ENCODE measurements around the gene PDP2. TPM values are rescaled to one million over a fixed set of nuclear protein-coding genes. Genes with fewer than 3 reads are reported as not detected.

Gene PDP2, protein sequence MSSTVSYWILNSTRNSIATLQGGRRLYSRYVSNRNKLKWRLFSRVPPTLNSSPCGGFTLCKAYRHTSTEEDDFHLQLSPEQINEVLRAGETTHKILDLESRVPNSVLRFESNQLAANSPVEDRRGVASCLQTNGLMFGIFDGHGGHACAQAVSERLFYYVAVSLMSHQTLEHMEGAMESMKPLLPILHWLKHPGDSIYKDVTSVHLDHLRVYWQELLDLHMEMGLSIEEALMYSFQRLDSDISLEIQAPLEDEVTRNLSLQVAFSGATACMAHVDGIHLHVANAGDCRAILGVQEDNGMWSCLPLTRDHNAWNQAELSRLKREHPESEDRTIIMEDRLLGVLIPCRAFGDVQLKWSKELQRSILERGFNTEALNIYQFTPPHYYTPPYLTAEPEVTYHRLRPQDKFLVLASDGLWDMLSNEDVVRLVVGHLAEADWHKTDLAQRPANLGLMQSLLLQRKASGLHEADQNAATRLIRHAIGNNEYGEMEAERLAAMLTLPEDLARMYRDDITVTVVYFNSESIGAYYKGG
- total RNA-seq, result 10 to 100 TPM; 31.8 TPM

DNA sequence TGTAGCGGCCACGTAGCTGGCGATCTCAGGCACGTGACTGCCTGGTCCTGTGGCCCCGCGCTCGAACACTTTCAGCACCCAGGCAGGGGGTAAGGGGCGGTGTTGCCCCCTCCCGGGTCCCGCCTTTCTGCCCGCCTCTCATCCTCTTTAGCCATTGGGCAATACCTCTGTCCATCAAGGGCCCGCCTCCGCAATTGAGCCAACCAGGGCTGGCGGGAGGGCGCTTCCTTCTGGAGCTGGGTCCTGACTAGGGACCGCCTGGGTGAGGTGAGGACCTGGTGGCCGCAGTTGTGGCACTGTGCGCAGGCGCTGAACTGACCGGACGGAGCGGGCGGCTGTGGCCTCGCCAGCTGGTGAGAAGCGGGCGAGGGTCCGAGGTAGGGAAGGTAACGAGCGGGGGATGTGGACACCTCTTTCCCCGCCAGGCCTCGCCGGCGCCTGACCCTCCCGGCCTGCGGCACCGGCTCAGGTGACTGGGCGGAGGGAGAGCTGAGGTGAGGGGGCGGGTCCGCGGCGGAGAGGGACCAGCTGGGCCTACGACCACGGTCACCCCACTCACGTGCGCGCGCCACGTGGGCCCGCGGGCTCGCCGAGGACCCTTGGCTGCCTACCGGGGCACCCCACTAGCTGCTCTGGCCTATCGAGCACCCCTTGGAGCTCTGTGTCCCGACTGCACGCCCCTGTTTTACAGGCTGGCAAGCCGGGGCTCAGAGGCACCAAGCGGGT is at the start of gene PDP2:
Gene PDP2, plus strand, starts transcription at position 228 of the 726 bp plus-strand sequence. CDS start 3,770 bp downstream, outside the sequence.
- Mint-ChIP-seq H3K9me3 (peaks cover 4% of the 10 kb centered on the region in 2 donors), H3K27ac (peak within 1 kb of the TSS; percentile 86), H3K4me1 (ENCODE audit: low read depth) (peaks cover 63% of the 10 kb centered on the region), H3K36me3 (ENCODE audit: insufficient read depth in 2 of 2) (peaks cover 9 to 10% of the 10 kb centered on the region in 2 donors), H3K4me3 (peak within 1 kb of the TSS; percentile 92 to 100), H3K27me3 (ENCODE audit: low read depth) (no peaks in the 10 kb centered on the region)
- peak; percentile 94 to 95 for DNase-seq
- peak; percentile 91 to 94 for ATAC-seq (replicated peaks in 1 of 2)

DNA sequence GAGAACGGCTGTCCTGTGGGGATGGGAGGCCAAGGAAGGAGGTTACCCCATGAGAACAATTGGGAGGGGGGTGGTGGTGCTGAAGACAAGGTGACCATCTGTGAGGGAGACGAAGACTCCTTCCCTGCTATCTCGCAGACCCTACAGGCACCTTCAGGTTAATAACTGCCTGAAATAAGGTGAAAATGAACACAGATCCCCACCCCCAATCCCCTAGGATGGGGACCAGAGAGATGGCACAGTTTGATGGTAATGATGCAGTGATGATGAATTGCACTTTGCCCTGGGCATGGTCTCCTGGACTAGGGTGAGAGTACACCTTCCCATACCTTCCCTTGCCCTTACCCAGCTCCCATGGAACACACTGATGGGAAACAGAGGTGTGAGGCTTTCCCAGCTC is 48.1 kb upstream of the PDP2 start:
- no peaks in the 10 kb centered on the region for H3K9me3 Mint-ChIP-seq
- DNase-seq (no peak), ATAC-seq (replicated peaks in 1 of 2) (no peak)

DNA sequence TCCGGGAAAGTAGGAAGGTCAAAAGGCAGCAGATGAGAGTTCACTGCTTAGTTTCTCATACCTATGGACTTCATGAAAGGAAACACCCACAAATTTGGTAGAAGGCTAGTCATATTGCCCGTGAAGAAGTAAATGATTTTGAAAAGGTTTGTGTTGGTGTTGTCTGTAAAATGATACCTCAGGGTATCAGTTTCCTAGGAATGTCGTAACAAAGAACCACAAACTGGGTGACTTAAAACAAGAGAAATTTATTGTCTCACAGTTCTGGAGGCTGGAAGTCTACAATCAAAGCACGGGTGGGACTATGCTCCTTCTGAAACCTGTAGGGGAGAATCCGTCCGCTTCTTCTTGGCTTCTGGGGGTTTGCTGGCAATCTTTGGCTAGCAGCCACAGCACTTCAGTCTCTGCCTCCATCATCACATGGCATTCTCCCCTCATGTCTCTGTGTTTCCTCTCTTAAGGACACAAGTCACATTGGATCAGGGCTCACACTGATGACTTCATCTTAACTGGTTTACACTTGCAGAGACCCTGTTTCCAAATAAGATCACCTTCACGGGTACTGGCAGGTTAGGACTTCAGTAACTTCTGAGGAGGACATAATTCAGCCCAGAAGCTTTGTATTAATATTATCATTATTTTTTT is 47.5 kb upstream of the PDP2 start:
- H3K27ac Mint-ChIP-seq, result peak overlapping the region; percentile 8
- no peaks in the 10 kb centered on the region for H3K9me3 Mint-ChIP-seq
- no peak for DNase-seq
- ATAC-seq (replicated peaks in 1 of 2), result peak in 1 of 2 donors; percentile 10
- H3K4me3 Mint-ChIP-seq, result no peak overlapping the region
- peaks cover 2 to 4% of the 10 kb centered on the region in 2 donors for H3K36me3 Mint-ChIP-seq (ENCODE audit: insufficient read depth in 2 of 2)
- H3K27me3 Mint-ChIP-seq (ENCODE audit: low read depth), result no peaks in the 10 kb centered on the region
- H3K4me1 Mint-ChIP-seq (ENCODE audit: low read depth), result peaks cover 37% of the 10 kb centered on the region

More for the DNA sequence above, 48.1 kb upstream of the PDP2 start:
- Mint-ChIP-seq H3K36me3 (ENCODE audit: insufficient read depth in 2 of 2) (peaks cover 4 to 7% of the 10 kb centered on the region in 2 donors), H3K27ac (no peak overlapping the region), H3K4me1 (ENCODE audit: low read depth) (peaks cover 40% of the 10 kb centered on the region), H3K4me3 (no peak overlapping the region), H3K27me3 (ENCODE audit: low read depth) (no peaks in the 10 kb centered on the region)

DNA sequence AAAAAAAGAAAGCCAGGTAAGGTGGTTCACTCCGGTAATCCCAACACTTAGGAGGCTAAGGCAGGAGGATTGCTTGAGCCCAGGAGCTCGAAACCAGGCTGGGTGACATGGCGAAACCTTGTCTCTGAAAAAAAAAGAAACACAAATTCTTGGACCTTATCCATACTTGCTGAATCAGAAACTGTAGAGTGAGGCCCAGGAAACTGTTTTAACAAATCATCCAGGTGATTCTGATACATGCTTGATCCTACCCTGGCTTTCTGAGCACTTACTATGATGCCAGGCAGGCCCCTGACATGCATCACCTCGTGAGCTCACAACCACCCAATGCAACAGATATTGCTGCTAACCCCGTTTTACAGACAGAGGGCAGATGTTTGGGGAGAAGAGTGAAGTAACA is 45.6 kb upstream of the PDP2 start:
- H3K36me3 Mint-ChIP-seq (ENCODE audit: insufficient read depth in 2 of 2), result no peaks in the 10 kb centered on the region
- no peak for DNase-seq
- H3K4me3 Mint-ChIP-seq, result no peak overlapping the region
- H3K4me1 Mint-ChIP-seq (ENCODE audit: low read depth), result peaks cover 18% of the 10 kb centered on the region
- H3K27me3 Mint-ChIP-seq (ENCODE audit: low read depth), result peaks cover 16% of the 10 kb centered on the region
- H3K27ac Mint-ChIP-seq, result no peak overlapping the region
- H3K9me3 Mint-ChIP-seq, result peaks cover 0 to 1% of the 10 kb centered on the region in 2 donors
- ATAC-seq (replicated peaks in 1 of 2), result no peak

DNA sequence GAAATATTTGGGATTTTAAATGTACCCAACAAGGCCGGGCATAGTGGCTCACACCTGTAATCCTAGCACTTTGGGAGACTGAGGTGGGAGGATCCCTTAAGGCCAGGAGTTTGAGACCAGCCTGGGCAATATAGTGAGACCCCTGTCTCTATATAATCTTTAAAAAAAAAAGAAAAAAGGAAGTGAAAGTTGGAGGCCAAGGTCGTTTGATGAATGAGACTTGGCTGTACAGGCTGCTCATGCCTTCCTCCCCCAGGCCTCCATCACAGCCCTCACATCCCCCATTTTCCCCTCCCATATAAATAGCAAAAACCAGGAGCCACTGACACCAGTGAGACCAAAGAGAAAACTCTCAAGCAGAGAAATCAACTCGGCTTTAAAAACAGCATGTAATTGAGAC is 39.4 kb upstream of the PDP2 start:
- DNase-seq (no peak), ATAC-seq (replicated peaks in 1 of 2) (no peak)
- Mint-ChIP-seq H3K9me3 (peaks cover 0 to 1% of the 10 kb centered on the region in 2 donors), H3K4me3 (no peak overlapping the region), H3K27me3 (ENCODE audit: low read depth) (peaks cover 52% of the 10 kb centered on the region), H3K4me1 (ENCODE audit: low read depth) (peaks cover 11% of the 10 kb centered on the region), H3K36me3 (ENCODE audit: insufficient read depth in 2 of 2) (no peaks in the 10 kb centered on the region), H3K27ac (no peak overlapping the region)

DNA sequence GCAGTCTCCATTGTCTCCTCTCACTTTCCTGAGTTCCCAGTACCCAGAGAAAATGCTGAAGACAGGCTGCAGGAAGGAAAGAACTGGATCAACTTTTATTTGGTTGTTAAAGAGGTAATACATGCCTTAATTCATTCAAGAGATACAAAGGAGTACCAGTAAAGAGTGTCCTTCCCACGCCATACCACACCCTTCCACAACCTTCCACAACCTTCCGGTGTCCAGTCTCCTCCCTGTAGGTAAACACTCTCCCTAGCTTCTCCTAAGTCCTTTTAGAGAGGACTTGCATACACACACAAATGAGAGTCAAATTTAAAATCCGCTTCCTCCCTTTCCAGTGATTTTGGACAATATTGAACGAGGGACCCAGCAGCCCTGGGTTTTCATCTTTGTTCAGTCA is 38.9 kb upstream of the PDP2 start:
- Mint-ChIP-seq H3K4me1 (ENCODE audit: low read depth) (peaks cover 11% of the 10 kb centered on the region), H3K27me3 (ENCODE audit: low read depth) (peaks cover 57% of the 10 kb centered on the region), H3K36me3 (ENCODE audit: insufficient read depth in 2 of 2) (no peaks in the 10 kb centered on the region), H3K9me3 (peaks cover 0 to 1% of the 10 kb centered on the region in 2 donors), H3K4me3 (no peak overlapping the region), H3K27ac (no peak overlapping the region)
- no peak for DNase-seq
- ATAC-seq (replicated peaks in 1 of 2), result no peak

DNA sequence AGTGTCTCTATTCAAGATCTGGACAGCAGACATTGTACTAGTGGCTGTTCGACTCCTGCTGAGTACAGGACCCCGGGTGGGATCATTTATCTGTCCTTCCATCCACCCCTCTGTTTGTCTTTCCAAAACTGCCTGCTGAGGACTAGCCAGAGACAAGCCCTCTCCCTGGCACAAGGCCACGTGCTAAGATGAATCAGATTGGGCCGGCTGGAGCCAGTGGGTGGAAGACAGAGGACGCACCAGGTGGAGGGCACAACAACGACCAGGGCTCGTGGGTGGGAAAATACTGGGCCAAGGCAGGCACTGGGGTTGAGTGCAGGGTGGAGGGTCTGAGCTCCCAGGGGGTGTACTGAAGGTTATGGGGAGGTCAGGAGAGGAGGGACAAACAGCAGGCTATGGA is 37.5 kb upstream of the PDP2 start:
- Mint-ChIP-seq H3K9me3 (peaks cover 0 to 1% of the 10 kb centered on the region in 2 donors), H3K4me3 (no peak overlapping the region), H3K27ac (no peak overlapping the region), H3K4me1 (ENCODE audit: low read depth) (peaks cover 17% of the 10 kb centered on the region), H3K27me3 (ENCODE audit: low read depth) (peaks cover 70% of the 10 kb centered on the region), H3K36me3 (ENCODE audit: insufficient read depth in 2 of 2) (no peaks in the 10 kb centered on the region)
- ATAC-seq (replicated peaks in 1 of 2), result no peak
- no peak for DNase-seq

DNA sequence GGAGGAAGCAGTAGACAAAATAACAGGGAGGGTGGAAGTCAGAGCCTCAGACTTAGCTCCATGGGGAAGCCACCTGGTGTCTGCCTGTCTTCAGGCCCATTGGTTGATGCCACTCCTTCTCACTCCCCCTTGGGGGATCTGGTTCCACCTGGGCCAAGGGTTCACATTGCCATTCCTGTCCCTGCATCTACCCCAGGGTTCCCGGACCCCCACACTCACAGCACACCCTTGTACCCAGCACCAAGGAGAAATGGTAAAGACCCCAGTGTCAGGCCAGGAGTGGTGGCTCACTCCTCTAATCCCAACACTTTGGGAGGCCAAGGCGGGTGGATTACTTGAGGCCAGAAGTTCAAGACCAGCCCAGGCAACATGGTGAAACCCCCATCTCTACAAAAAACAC is 37.1 kb upstream of the PDP2 start:
- ATAC-seq (replicated peaks in 1 of 2) (no peak), DNase-seq (no peak)
- peaks cover 19% of the 10 kb centered on the region for H3K4me1 Mint-ChIP-seq (ENCODE audit: low read depth)
- no peaks in the 10 kb centered on the region for H3K36me3 Mint-ChIP-seq (ENCODE audit: insufficient read depth in 2 of 2)
- peaks cover 0 to 1% of the 10 kb centered on the region in 2 donors for H3K9me3 Mint-ChIP-seq
- peaks cover 69% of the 10 kb centered on the region for H3K27me3 Mint-ChIP-seq (ENCODE audit: low read depth)
- H3K4me3 Mint-ChIP-seq, result peak overlapping the region; percentile 29 to 38
- no peak overlapping the region for H3K27ac Mint-ChIP-seq

DNA sequence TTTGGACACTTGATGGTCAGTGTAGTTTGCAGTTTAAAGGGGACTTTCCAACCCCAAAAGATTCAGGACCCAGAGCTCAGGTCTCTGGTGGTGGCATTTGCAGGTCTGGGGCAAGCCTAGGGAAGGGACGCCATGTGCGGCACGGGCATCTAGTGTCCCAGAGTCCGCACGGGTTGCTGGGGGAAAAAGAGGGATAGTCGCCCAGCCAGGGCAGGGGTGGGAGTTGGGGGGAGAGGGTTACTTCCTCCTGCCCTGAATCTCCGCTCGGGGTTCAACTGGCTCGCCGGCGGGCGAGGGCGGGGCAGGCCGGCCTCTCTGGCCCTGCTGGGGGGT is 36.3 kb upstream of the PDP2 start:
- H3K4me3 Mint-ChIP-seq, result peak overlapping the region; percentile 70 to 84
- DNase-seq (no peak), ATAC-seq (replicated peaks in 1 of 2) (no peak)
- no peaks in the 10 kb centered on the region for H3K9me3 Mint-ChIP-seq
- no peak overlapping the region for H3K27ac Mint-ChIP-seq
- H3K4me1 Mint-ChIP-seq (ENCODE audit: low read depth), result peaks cover 23% of the 10 kb centered on the region
- H3K27me3 Mint-ChIP-seq (ENCODE audit: low read depth), result peaks cover 61% of the 10 kb centered on the region
- H3K36me3 Mint-ChIP-seq (ENCODE audit: insufficient read depth in 2 of 2), result no peaks in the 10 kb centered on the region

DNA sequence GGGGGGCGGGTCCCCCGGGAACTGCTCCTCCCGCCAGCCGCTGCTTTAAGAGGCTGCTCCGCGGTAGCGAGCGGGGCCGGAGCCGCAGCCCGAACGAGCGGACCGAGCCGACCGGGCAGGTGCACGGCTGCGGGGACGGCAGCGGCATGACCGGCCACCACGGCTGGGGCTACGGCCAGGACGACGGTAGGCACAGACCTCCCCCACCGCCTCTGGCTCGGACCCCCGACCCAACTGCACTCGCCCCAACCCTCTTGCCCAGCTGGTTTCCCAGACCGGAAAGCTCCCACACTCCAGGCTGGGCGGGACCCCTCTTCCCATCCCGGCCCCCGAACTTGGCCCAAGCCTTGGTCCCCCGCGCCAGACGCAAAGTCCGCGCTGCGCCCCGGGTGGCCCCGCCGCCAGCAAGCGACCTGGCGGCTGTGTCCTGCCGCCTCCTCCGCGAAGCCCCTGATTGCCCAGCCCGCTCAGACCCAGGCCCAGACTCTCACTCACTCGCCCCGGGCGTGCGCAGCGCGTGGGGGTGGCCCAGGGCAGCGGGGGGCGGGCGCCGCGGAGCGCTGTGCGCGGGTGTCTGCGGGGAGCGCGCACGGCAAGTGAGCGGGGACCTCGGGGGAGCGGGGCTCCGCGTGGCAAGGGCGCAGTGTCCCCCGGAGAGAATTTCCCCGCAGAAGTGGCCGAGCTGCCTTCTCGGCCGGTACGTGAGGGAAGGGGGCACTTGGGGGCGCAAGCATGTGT is 35.8 kb upstream of the PDP2 start, which contains the start of gene CA7:
Gene CA7, plus strand, starts transcription at position 73 of the 738 bp plus-strand sequence. Its CDS starts 74 bp downstream, at position 147.
- DNase-seq (no peak), ATAC-seq (replicated peaks in 1 of 2) (peak; percentile 53 to 57)
- H3K4me1 Mint-ChIP-seq (ENCODE audit: low read depth), result peaks cover 23% of the 10 kb centered on the region
- peaks cover 55% of the 10 kb centered on the region for H3K27me3 Mint-ChIP-seq (ENCODE audit: low read depth)
- H3K9me3 Mint-ChIP-seq, result no peaks in the 10 kb centered on the region
- H3K4me3 Mint-ChIP-seq, result peak within 1 kb of the TSS; percentile 70 to 84
- H3K27ac Mint-ChIP-seq, result no peak within 1 kb of the TSS
- no peaks in the 10 kb centered on the region for H3K36me3 Mint-ChIP-seq (ENCODE audit: insufficient read depth in 2 of 2)

DNA sequence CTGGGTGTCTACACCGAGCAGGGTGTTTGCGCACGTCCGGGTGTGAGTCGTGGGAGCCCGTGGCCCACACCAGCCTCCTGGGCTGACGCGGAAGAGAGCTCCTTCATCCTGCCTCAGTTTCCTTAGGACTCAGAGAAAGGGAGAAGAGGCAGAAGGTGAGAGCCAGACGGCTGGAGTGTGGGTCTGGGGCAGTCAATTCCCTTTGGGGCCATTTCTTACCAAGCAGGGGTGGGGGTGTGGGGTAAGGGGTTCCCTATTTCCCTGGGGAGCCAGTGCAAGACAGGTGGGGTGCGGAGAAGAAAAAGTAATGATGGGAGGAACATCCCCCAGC is 35.3 kb upstream of the PDP2 start:
- Mint-ChIP-seq H3K4me1 (ENCODE audit: low read depth) (peaks cover 23% of the 10 kb centered on the region), H3K9me3 (no peaks in the 10 kb centered on the region), H3K27me3 (ENCODE audit: low read depth) (peaks cover 51% of the 10 kb centered on the region), H3K4me3 (peak overlapping the region; percentile 10 to 53), H3K27ac (no peak overlapping the region), H3K36me3 (ENCODE audit: insufficient read depth in 2 of 2) (no peaks in the 10 kb centered on the region)
- no peak for DNase-seq
- peak; percentile 12 to 15 for ATAC-seq (replicated peaks in 1 of 2)

DNA sequence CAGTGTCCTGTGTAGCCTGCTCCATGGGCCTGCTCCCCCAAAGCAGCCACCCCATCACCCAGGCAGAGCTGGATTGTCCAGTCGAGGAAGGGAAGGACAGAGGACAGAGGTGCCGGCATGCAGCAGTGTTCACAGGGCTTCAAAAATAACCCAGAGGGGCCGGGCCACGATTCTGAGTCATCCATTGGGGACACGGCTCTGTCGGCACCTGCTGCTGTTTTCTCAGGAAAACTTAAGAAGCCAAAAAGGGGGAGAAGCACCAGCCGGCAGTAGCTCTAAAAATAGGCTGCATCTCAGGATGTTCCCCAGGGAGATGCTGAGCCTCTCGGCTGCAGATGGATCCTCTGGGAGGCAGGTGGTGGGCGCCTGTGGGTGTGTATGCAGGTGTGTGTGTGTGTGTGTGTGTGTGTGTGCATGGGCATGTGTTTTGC is 34.5 kb upstream of the PDP2 start:
- ATAC-seq (replicated peaks in 1 of 2) (no peak), DNase-seq (no peak)
- H3K9me3 Mint-ChIP-seq, result no peaks in the 10 kb centered on the region
- peaks cover 23% of the 10 kb centered on the region for H3K4me1 Mint-ChIP-seq (ENCODE audit: low read depth)
- H3K36me3 Mint-ChIP-seq (ENCODE audit: insufficient read depth in 2 of 2), result no peaks in the 10 kb centered on the region
- H3K27ac Mint-ChIP-seq, result no peak overlapping the region
- no peak overlapping the region for H3K4me3 Mint-ChIP-seq
- H3K27me3 Mint-ChIP-seq (ENCODE audit: low read depth), result peaks cover 49% of the 10 kb centered on the region

All from activated T-cell treated with anti-CD3 and anti-CD28 coated beads, Interleukin-2, amount 50 U/mL, for 72 hours (primary cell).